Panc1 (cell line): ENCODE data around the gene KCNK10. TPM values are rescaled to one million over a fixed set of nuclear protein-coding genes. Genes with fewer than 3 reads are reported as not detected.

Experiments
- ATAC-seq: fragments of 200-7000 bp; cut with Tn5 transposase; 2 replicates; pipeline ENCODE4 v1.9.1; 2020; ENCODE audit warnings: mild to moderate bottlenecking, moderate library complexity
- BruUV-seq: library from RNA; stranded (reverse); fragments of 400-500 nt; replicated peaks from 2 replicates; lab custom pipeline; 2021; lab: Mats Ljungman, UMichigan
- CTCF ChIA-PET: fragments of 300-600 bp; sonication (Branson Sonifier 250); formaldehyde crosslinking; loops from one replicate; lab custom pipeline; 2022; ENCODE audit warnings: antibody characterized with exemption; lab: Charles Lee
- POLR2A ChIA-PET: fragments of 300-600 bp; sonication (Branson Sonifier 250); formaldehyde crosslinking; loops from one replicate; lab custom pipeline; 2022; ENCODE audit warnings: antibody characterized with exemption; lab: Charles Lee
- DNase-seq: peaks from one replicate; pipeline ENCODE4 v3.0.0-alpha.2; 2010; ENCODE audit warnings: low read depth, low spot score
- H3K27ac ChIP-seq: 2 replicates; pipeline ENCODE4 v1.5.1; 2011; ENCODE audit warnings: mild to moderate bottlenecking, low read length, inconsistent platforms
- H3K27me3 ChIP-seq: fragments of 200-500 bp; sonication (Bioruptor generic); 2 replicates; pipeline ENCODE4 v1.6.0; 2014; ENCODE audit warnings: low read length, inconsistent platforms; ENCODE audit not compliant: control insufficient read depth, insufficient read depth
- H3K36me3 ChIP-seq: fragments of 200-500 bp; sonication (Bioruptor generic); 2 replicates; pipeline ENCODE4 v1.5.1; 2014; ENCODE audit warnings: inconsistent platforms, mild to moderate bottlenecking, low read length, moderate library complexity; ENCODE audit not compliant: control insufficient read depth, insufficient read depth
- H3K4me1 ChIP-seq: 2 replicates; pipeline ENCODE4 v1.5.1; 2011; ENCODE audit warnings: inconsistent platforms, mild to moderate bottlenecking, low read length, moderate library complexity; ENCODE audit not compliant: control insufficient read depth, insufficient read depth
- H3K4me3 ChIP-seq, 2 experiments: 2 replicates each; pipeline ENCODE4 v1.5.1; 2011 to 2012; ENCODE audit warnings: low read depth in 2 of 2, low read length in 2 of 2, mild to moderate bottlenecking in 2 of 2, inconsistent platforms in 1 of 2, moderate library complexity in 1 of 2
- H3K9me3 ChIP-seq: fragments of 200-500 bp; sonication (Bioruptor generic); 2 replicates; pipeline ENCODE4 v1.5.1; 2014; ENCODE audit warnings: low read depth, mild to moderate bottlenecking, inconsistent platforms, low read length, moderate library complexity; ENCODE audit not compliant: control insufficient read depth, insufficient read depth
- POLR2AphosphoS5 ChIP-seq: IDR thresholded peaks from 2 replicates; pipeline ENCODE4 v1.6.1; 2012; ENCODE audit warnings: mild to moderate bottlenecking, low read depth, low read length, moderate library complexity
- SIN3A ChIP-seq: IDR thresholded peaks from 2 replicates; pipeline ENCODE4 v1.6.1; 2012; ENCODE audit warnings: low read depth, mild to moderate bottlenecking, low read length, moderate library complexity, borderline replicate concordance; ENCODE audit not compliant: insufficient read depth
- TCF7L2 ChIP-seq: IDR thresholded peaks from 2 replicates; pipeline ENCODE4 v1.6.1; 2011; ENCODE audit warnings: mild to moderate bottlenecking, low read depth, low read length, inconsistent platforms
- in situ Hi-C: cut with HindIII; loops from 2 replicates; pipeline ENCODE4 v1.10.0; 2016; ENCODE audit warnings: low sequenced_read_pairs, low pct_unique_long_range_greater_than_20kb
- intact Hi-C: fragments of 100-400 bp; cut with micrococcal nuclease; formaldehyde crosslinking; loops from one replicate; pipeline ENCODE4 v1.10.0; 2022; ENCODE audit not compliant: unreplicated experiment
- total RNA-seq: library from RNA; stranded (reverse); gene quantifications from one replicate; pipeline ENCODE4 v1.2.1, GENCODE V29; 2021; ENCODE audit not compliant: unreplicated experiment
- TF ChIP-seq, protein P1 (sequence below), 2 experiments: IDR thresholded peaks; 2 replicates each; pipeline ENCODE4 v1.6.1; 2011 to 2012; ENCODE audit warnings: low read depth in 2 of 2, control low read depth in 1 of 2, low read length in 1 of 2, mild to moderate bottlenecking in 1 of 2, moderate library complexity in 1 of 2; ENCODE audit not compliant: insufficient read depth in 1 of 2
- TF ChIP-seq, protein P2 (sequence below): fragments of 450-650 bp; IDR thresholded peaks from 2 replicates; pipeline ENCODE4 v1.5.1; 2017; ENCODE audit warnings: mild to moderate bottlenecking

Gene KCNK10
- total RNA-seq, 1 experiment from 2014 or later = 0.28 TPM

DNA sequence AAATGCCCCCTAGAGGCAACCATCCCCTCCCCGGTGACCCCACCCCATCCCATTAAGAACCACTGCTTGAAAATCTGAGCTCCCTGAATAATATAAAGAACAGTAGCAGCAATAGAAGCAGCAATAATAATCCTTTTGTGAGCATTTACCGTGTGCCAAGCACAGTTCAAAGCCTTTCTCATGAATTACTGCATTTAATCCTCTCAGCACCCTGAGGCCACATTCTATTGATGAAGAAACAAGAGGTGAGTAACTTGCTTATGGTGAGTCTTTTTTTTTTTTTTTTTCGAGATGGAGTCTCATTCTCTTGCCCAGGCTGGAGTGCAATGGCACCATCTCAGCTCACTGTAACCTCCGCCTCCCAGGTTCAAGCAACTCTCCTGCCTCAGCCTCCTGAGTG, 65.0 kb downstream of the KCNK10 start:
- in situ Hi-C loops = no loop called here
- ChIA-PET POLR2A (no interaction called here), CTCF (no interaction called here)
- TF ChIP-seq POLR2AphosphoS5 = no peak
- TF ChIP-seq, protein P1, sequence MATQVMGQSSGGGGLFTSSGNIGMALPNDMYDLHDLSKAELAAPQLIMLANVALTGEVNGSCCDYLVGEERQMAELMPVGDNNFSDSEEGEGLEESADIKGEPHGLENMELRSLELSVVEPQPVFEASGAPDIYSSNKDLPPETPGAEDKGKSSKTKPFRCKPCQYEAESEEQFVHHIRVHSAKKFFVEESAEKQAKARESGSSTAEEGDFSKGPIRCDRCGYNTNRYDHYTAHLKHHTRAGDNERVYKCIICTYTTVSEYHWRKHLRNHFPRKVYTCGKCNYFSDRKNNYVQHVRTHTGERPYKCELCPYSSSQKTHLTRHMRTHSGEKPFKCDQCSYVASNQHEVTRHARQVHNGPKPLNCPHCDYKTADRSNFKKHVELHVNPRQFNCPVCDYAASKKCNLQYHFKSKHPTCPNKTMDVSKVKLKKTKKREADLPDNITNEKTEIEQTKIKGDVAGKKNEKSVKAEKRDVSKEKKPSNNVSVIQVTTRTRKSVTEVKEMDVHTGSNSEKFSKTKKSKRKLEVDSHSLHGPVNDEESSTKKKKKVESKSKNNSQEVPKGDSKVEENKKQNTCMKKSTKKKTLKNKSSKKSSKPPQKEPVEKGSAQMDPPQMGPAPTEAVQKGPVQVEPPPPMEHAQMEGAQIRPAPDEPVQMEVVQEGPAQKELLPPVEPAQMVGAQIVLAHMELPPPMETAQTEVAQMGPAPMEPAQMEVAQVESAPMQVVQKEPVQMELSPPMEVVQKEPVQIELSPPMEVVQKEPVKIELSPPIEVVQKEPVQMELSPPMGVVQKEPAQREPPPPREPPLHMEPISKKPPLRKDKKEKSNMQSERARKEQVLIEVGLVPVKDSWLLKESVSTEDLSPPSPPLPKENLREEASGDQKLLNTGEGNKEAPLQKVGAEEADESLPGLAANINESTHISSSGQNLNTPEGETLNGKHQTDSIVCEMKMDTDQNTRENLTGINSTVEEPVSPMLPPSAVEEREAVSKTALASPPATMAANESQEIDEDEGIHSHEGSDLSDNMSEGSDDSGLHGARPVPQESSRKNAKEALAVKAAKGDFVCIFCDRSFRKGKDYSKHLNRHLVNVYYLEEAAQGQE (IDR thresholded peaks at IDR 0.05; ENCODE audit: insufficient read depth in 1 of 2, low read depth in 2 of 2, low read length in 1 of 2) = no peak
- Histone ChIP-seq H3K4me3 (no peak overlapping the region), H3K27me3 (no peaks in the 10 kb centered on the region), H3K4me1 (no peaks in the 10 kb centered on the region), H3K36me3 (no peaks in the 10 kb centered on the region), H3K9me3 (no peaks in the 10 kb centered on the region), H3K27ac (no peak overlapping the region)
- BruUV-seq = no TSS peak
- ATAC-seq (no peak), DNase-seq (no peak)
- intact Hi-C loops = no loop called here

DNA sequence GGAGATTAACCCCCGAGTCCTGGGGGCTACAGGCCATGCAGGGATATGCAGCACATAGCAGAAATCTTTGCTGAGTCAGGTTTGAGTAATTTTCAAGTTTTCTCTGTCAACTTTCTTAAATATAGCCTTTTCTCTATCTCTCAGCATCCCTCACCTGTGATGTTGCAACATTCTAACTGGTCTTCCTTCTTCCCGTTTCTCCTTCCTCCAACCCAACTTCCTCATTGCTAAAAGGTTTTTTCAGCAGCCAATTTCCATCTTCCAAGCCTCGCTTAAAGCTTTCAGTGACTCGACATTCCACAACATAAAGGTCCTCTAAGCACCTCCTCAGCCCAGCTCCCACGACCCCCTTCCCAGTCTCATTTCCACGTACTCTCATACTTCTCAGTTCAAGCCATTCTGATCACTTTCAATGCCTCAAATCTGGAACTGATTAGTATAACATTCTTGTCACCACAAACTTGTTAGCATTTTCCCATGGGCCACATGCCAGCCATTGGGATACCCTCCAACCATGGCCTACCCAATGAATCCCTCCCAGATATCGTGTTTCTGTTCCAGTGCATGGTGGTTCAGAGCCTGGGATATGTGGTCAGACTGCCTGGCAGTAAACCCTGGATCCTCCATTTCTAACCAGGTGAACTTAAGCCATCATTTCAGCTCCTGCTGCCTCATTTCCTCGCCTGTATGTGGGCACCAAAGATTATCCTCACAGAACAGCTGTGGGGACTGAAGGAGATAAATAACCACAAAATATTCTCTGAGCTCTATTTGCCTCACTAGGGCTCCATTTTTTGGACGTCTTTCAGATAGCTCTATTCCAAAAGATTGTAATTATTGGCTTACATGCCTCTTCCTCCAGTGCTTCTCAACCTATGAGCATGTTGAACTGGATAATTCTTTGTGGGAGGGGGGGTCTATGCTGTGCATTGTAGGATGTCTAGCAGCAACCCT, 65.8 kb downstream of the KCNK10 start:
- Histone ChIP-seq H3K4me1 (no peaks in the 10 kb centered on the region), H3K27ac (no peak overlapping the region), H3K36me3 (no peaks in the 10 kb centered on the region), H3K27me3 (no peaks in the 10 kb centered on the region), H3K4me3 (no peak overlapping the region), H3K9me3 (no peaks in the 10 kb centered on the region)
- POLR2A ChIA-PET = no interaction called here
- intact Hi-C loops (no loop called here), in situ Hi-C loops (no loop called here)
- no peak for ATAC-seq
- no peak for TF ChIP-seq SIN3A
- TF ChIP-seq, protein P1 (IDR thresholded peaks at IDR 0.05; ENCODE audit: insufficient read depth in 1 of 2, low read depth in 2 of 2, low read length in 1 of 2) = no peak
- no peak for TF ChIP-seq TCF7L2
- TF ChIP-seq, protein P2, sequence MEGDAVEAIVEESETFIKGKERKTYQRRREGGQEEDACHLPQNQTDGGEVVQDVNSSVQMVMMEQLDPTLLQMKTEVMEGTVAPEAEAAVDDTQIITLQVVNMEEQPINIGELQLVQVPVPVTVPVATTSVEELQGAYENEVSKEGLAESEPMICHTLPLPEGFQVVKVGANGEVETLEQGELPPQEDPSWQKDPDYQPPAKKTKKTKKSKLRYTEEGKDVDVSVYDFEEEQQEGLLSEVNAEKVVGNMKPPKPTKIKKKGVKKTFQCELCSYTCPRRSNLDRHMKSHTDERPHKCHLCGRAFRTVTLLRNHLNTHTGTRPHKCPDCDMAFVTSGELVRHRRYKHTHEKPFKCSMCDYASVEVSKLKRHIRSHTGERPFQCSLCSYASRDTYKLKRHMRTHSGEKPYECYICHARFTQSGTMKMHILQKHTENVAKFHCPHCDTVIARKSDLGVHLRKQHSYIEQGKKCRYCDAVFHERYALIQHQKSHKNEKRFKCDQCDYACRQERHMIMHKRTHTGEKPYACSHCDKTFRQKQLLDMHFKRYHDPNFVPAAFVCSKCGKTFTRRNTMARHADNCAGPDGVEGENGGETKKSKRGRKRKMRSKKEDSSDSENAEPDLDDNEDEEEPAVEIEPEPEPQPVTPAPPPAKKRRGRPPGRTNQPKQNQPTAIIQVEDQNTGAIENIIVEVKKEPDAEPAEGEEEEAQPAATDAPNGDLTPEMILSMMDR = no peak
- no peak for TF ChIP-seq POLR2AphosphoS5
- DNase-seq = no peak
- BruUV-seq = no TSS peak
- CTCF ChIA-PET = interaction anchor here (0.6 kb wide), 1 partner anchor 27 kb away, joined by 3 read pairs; no protein-coding TSS in a partner anchor
